ENCODE results near the gene KCNK7.

DNA sequence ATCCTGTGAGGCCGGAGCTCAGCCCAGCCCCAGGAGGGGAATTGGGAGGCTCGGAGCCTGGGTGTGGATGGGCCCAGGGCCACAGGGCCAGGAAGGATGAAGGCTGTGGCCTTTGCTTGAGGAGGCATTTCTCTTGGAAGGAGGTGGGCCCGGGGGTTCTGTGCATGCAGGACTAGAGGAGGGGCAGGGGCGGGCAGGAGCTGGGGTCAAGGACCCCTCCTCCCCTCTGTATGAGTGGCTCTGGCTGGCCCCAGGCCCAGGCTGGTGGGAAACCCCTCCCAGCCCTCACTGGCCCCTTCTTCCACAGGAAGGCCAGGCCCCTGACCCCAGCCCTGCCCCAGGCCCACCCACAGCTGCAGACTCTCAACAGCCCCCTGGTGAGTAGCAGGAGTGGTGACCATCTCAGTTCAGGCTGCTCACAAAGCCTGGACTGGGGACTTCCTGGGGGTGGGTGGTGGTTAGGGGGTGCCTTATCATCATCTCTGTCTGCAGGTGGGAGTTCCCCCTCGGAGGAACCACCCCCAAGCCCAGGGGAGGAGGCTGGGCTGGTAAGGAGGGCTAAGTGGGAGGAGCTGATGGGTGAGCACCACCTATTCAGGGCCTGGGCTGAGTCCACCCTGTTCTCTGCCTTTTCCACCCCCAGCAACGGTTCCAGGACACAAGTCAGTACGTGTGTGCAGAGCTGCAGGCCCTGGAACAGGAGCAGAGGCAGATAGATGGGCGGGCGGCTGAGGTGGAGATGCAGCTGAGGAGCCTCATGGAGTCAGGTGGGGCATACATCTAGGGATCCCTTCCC is 6.0 kb downstream of the KCNK7 start:
- TF ChIP-seq, protein P1, sequence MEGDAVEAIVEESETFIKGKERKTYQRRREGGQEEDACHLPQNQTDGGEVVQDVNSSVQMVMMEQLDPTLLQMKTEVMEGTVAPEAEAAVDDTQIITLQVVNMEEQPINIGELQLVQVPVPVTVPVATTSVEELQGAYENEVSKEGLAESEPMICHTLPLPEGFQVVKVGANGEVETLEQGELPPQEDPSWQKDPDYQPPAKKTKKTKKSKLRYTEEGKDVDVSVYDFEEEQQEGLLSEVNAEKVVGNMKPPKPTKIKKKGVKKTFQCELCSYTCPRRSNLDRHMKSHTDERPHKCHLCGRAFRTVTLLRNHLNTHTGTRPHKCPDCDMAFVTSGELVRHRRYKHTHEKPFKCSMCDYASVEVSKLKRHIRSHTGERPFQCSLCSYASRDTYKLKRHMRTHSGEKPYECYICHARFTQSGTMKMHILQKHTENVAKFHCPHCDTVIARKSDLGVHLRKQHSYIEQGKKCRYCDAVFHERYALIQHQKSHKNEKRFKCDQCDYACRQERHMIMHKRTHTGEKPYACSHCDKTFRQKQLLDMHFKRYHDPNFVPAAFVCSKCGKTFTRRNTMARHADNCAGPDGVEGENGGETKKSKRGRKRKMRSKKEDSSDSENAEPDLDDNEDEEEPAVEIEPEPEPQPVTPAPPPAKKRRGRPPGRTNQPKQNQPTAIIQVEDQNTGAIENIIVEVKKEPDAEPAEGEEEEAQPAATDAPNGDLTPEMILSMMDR (IDR thresholded peaks at IDR 0.05 in 2 of 3, conservative IDR thresholded peaks at IDR 0.05 in 1 of 3; ENCODE audit: borderline replicate concordance in 1 of 3, insufficient read depth in 1 of 3, low read depth in 2 of 3, low read length in 2 of 3), result no peak
- no peak for TF ChIP-seq ZFX (IDR thresholded peaks at IDR 0.05)
- TF ChIP-seq, protein P2, sequence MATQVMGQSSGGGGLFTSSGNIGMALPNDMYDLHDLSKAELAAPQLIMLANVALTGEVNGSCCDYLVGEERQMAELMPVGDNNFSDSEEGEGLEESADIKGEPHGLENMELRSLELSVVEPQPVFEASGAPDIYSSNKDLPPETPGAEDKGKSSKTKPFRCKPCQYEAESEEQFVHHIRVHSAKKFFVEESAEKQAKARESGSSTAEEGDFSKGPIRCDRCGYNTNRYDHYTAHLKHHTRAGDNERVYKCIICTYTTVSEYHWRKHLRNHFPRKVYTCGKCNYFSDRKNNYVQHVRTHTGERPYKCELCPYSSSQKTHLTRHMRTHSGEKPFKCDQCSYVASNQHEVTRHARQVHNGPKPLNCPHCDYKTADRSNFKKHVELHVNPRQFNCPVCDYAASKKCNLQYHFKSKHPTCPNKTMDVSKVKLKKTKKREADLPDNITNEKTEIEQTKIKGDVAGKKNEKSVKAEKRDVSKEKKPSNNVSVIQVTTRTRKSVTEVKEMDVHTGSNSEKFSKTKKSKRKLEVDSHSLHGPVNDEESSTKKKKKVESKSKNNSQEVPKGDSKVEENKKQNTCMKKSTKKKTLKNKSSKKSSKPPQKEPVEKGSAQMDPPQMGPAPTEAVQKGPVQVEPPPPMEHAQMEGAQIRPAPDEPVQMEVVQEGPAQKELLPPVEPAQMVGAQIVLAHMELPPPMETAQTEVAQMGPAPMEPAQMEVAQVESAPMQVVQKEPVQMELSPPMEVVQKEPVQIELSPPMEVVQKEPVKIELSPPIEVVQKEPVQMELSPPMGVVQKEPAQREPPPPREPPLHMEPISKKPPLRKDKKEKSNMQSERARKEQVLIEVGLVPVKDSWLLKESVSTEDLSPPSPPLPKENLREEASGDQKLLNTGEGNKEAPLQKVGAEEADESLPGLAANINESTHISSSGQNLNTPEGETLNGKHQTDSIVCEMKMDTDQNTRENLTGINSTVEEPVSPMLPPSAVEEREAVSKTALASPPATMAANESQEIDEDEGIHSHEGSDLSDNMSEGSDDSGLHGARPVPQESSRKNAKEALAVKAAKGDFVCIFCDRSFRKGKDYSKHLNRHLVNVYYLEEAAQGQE (IDR thresholded peaks at IDR 0.05; ENCODE audit: low read depth), result no peak
